Measurements from ENCODE around the gene GRAMD4.

The GRAMD4 gene

DNA sequence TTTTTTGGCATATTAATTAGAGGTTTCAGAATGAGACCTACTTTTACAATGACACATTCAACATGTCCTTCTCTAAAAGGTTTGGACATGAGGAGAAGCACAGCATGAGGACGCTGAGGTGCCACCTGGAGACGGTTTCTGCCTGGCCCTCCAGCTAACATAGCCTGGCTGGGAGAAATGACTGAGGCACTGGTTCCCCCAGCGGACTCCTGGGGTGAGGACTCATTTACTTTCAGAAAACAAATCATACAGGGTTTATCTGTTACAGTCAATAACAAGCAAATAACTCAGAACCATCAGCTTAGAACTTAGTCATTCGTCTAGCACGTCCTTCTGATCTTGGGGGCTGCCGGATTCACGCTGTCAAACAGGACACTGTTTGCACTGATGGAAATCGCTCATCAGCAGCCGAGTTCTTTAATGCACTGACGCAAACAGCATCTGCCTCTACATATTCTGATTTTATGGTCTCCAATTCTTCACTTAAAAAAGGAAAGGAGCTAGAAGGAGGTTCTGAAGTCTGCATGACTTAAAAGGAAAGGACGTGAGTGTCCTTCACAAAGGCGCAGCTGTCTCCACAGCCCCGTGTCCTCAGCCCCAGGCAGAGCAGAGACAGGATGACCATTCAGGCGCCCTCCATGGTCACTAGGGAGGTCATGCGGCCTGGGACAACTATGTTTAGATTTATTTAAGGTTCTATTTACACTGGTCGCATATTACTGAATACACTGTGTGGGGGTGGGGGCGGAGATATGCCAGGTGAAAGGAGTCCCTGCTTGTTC is 73.6 kb downstream of the GRAMD4 start:
- no peak for DNase-seq (ENCODE audit: low read depth)
- H3K4me3 ChIP-seq (ENCODE audit: low read length), result no peak overlapping the region
- TF ChIP-seq CTCF (conservative IDR thresholded peaks at IDR 0.05; ENCODE audit: low read depth, low read length), result no peak

GRCh38 chr22:46694416-46695170 is 74.4 kb downstream of the GRAMD4 start:
- no peak for TF ChIP-seq CTCF (conservative IDR thresholded peaks at IDR 0.05; ENCODE audit: low read depth, low read length)

DNA sequence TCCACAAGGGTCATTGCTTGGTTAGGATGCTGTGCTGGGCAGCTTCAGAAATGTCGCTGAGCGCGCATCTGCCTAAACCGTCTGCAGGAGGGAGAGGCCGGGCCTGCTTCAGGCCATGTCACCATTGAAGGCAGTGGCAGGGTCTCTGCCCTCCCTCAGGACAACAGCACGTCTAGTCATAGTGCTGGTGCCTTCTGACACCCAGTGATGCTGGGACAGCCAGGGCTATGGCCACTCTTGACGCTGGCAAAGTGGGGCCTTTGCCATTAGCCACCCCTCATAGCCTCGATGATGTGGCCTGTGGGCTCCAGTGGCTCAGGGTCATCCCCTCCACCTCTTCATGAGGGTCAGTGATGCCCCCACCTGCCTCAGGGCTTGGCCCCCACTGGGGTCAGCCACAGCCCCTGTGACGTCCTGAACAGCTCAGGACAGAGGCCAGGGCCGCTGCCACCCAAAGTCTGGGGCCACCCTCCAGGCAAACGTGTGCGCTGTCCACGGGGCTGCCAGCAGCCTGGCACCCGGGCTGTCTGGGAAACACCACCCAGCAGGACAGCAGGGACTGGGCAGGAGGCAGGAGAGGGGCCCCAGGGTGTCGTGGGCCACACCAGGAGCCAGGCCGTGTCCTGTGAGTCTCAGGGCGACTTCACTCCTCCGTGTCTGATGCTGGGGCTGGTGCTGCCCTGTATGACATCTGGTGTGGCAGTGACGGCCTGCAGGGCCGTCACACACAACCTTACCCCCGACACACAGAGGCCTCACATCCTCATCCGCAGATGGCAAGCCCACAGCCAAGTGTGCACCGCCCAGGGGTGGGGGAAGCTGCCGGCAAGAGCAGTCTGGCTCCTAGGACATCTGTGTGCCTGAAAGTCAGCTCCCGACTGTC is 75.4 kb downstream of the GRAMD4 start:
- no peak for DNase-seq (ENCODE audit: low read depth)
- TF ChIP-seq CTCF (conservative IDR thresholded peaks at IDR 0.05; ENCODE audit: low read depth, low read length), result no peak
- no peak overlapping the region for H3K4me3 ChIP-seq (ENCODE audit: low read length)

More at GRCh38 chr22:46694416-46695170, 74.4 kb downstream of the GRAMD4 start:
- DNase-seq (ENCODE audit: low read depth), result no peak
- H3K4me3 ChIP-seq (ENCODE audit: low read length), result no peak overlapping the region

- H3K4me3 ChIP-seq (ENCODE audit: low read length), result no peak overlapping the region
- TF ChIP-seq CTCF (conservative IDR thresholded peaks at IDR 0.05; ENCODE audit: low read depth, low read length), result no peak
- no peak for DNase-seq (ENCODE audit: low read depth)
Measured at GRCh38 chr22:46696229-46696518, 76.0 kb downstream of the GRAMD4 start.

DNA sequence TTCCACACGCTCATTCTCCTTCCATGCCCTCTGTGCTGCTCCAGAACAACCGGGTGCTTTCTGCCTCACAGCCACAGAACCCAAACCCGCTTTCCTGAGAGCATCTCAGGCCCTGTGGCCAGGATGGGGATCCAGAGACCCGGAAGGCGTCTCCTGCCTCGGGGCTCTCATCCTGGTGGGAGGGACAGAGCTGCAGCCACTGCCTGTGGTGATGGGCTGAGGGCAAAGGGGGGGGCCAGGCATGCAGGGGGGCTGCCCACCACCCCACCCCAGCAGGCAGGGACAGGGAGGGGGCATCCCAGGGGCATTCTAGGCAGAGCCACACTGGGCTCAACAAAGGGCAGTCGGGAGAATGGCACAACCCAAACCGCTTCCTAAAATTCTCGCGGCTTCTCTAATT is 76.4 kb downstream of the GRAMD4 start:
- no peak overlapping the region for H3K4me3 ChIP-seq (ENCODE audit: low read length)
- no peak for DNase-seq (ENCODE audit: low read depth)
- no peak for TF ChIP-seq CTCF (conservative IDR thresholded peaks at IDR 0.05; ENCODE audit: low read depth, low read length)

DNA sequence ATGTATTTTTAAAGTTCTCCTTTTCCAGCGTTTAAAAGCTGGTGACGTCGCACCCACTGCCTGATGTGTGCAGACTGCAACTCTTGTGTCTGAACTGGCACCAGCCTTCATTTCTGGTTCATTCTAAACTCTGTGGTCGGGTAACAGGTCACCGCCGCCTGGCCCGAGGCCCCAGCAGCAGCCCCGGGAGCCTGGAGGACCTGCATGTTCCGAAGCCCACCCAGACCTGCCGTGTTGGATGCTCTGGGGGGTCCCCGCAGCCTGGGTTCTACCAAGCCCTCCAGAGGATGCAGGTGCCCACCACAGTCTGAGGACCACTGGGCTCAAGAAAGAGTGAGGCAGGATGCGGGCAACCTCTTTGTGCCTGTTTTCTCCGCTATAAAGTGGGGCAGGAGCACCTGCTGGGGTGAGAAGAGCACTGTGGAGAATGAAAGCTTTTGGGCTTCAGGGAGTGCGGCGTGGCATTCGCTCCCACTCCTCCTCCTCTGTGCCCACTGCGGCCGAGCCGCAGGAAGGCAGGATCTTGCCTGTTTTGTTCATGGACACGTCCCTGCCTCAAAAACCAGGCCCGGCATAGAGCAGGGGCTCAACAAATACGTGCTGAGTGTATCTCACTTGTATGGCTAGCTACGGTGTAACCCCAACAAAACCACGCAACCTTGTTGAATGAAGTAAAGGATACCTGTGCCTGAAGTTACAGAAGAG is 77.8 kb downstream of the GRAMD4 start:
- H3K4me3 ChIP-seq (ENCODE audit: low read length), result no peak overlapping the region
- no peak for DNase-seq (ENCODE audit: low read depth)
- TF ChIP-seq CTCF (conservative IDR thresholded peaks at IDR 0.05; ENCODE audit: low read depth, low read length), result no peak

All from retinal pigment epithelial cell (primary cell).